ENCODE results near the gene ATP9A.

Gene ATP9A

DNA sequence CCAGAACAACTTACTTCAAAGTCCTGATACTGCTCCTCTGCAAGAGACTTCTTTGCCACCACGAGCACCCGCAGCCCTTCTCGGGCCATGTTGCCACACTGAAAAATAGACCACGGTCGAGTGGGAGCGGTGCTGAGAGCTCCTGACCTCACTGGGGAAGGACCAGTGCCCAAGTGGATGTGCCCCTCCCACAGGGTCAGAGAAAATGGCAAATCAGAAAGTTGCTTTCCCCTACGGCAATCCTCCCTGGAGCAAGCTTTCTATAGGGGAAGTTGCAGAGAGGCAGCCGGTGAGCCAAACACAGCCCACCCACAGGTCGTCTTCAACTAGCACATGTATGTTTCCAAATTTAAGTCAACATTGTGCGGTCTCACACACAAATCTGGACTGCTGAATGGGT is 140.6 kb downstream of the ATP9A start:
- no peak for DNase-seq (ENCODE audit: low spot score)

DNA sequence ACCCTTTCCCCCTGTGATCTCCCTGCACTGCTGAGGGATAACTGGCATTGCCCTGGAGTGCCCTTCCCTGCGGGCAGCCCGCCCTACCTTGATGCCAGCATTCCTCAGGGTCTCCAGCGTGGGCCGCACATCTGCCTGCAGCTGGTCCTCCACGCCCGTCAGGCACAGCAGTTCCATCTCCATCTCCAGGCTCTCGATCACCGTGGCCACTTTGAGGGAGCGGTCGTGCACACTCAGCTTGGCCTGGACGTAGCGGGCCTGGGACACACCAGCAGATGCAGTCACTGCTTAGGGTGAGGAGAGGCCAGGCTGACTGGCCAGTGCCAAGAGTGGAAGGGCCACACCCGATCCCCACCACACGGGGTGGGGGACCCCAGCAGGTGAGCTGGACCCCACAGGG is 143.1 kb downstream of the ATP9A start:
- no peak for DNase-seq (ENCODE audit: low spot score)

DNA sequence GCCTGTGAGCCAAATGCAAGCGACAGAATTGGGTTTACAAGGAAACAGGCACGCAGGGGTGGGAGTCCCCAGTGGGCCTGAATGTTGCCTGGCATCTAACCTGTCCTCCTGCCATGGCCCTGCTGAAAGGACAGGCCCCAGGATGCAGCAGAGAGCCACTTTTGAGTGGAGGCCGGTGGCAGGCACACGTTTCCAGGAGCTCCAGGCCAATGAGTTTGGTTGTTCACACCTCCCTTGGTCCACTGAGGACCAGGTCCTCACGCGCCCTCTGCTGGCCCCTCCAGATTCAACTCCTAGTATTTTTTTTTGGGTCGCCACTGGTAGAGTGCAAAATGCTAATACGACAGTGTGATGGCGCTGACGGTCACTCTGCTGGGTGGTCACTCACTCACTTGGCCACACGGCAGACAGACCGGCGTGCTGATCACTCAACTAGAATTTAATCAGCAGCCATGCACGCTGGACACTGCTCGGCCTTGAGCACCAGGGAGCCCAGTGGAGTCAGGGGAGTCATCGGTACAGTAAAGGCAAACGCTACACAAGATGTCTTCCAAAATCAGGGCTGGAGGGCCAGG is 143.9 kb downstream of the ATP9A start:
- DNase-seq (ENCODE audit: low spot score) = peak; percentile 80

DNA sequence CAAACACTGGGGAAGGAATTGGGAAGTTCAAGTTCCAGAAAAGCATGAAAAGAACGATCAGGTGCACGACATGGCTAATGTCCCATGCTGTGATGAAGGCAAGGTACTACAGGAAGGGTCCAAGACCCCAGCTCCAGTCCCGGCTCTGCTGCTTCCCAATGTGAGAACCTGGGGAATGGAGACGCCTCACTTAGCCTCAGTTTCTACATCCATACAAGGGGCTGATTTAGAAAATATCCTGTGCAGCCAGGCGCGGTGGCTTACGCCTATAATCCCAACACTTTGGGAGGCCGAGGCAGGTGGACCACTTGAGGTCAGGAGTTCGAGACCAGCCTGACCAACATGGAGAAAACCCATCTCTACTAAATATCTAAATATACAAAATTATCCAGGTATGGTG is 144.9 kb downstream of the ATP9A start:
- DNase-seq (ENCODE audit: low spot score) = no peak

DNA sequence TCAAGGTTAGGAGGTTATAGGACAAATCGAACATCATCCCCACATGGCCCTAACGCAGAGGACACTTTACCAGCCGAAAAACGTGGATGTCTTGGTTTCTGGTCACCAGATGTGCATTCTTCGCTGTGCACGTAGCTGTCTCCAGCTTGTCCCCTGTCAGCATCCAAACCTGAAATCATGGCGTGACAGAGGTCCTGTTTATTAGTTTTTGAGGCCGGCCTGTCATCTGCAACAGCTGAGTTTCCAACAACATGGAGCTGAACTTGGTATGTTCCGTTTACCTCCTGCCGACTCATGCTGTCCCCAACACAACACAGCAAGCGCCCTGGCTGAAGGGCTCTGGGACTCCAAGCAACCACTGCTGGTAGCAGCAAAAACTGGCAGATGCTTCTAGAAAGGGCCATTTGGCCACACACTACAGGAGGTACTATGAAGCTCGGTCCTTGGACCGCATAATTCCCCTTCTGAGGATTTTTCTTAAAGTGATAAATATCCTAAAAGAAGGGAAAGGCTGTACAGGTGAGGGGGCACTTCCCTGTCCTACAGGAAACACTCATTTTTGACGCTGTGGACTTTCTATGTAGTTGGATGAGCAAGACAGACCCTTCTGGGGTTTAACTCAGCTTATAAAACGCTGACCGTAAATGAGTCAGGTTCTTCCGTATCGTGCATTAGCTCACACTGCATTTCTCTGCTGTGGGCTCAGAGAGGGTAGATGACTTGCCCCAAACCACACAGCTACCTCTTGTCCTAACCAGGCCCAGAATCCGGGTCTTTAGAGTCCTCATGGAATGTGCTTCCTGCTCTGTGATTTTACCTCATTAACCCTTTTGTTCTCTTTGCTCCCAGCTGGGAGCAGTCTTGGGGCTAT is 146.0 kb downstream of the ATP9A start:
- no peak for DNase-seq (ENCODE audit: low spot score)

DNA sequence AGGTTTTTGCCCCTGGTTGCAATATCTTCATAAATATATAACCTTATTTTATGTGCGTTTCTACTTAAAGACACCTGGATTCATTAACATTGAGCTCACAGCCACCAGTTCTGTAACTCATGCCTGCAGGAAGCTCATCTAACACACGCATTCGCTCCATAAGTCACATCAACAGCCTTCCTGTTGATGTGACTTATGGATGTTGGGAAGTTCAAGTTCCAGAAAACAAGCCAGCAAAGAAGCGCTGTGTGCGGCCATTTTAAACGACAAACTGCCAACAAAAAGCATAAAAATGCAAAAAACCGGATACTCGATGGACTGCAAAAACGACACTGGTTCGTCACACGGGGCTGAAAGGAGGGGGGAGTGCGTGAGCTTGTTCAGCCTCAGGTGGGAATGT is 147.8 kb downstream of the ATP9A start:
- no peak for DNase-seq (ENCODE audit: low spot score)

DNA sequence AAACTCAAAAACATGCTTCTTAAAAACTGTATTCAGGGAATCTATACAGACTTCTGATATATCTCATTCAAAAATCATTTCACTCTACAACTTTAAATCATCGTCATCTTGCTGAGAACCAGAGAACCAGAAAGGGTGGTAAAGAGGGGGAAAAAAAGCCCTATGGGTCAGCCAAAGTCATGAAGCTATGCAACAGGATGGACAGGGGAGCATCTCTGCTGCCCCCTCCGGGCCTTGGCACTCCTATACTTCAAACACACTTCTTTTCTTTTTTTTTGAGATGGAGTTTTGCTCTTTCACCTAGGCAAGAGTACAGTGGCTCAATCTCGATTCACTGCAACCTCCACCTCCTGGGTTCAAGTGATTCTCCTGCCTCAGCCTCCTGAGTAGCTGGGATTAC is 152.1 kb downstream of the ATP9A start:
- DNase-seq (ENCODE audit: low spot score) = peak; percentile 41

DNA sequence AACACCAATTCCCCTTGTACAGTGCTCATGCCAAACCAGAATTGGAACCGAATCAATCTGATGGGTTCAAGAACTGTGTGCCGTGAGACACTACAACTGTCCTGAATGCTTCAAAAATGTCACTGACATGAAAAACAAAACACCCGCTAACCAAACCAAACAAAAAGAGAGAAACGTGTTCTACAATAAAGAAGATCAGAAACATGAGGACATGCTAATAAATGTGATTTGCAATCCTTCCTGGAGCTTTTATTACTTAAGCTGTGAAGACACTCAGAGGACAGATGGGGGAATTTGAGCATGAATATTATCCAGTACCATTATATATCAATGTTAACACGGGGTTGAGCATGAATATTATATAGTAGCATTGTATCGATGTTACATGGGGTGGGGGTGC is 153.5 kb downstream of the ATP9A start:
- no peak for DNase-seq (ENCODE audit: low spot score)

DNA sequence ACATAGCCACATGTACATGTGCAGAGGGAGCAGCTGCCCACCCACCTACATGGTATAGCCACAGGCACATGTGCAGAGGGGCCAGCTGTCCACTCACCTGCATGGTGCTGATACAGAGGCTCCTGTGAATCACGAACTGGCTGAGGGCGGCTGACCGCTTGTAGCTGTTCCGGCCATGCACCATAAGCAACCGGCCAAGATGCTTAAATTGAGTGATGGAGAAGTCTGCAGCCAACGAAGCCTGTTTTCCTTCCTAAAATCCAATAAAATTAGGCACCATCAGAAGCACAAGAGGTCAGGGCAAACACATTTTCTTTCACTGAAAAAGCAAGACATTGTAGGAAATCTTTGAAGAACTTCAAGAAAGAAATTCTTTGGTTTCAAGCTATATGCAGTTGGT is 154.6 kb downstream of the ATP9A start:
- DNase-seq (ENCODE audit: low spot score) = no peak

DNA sequence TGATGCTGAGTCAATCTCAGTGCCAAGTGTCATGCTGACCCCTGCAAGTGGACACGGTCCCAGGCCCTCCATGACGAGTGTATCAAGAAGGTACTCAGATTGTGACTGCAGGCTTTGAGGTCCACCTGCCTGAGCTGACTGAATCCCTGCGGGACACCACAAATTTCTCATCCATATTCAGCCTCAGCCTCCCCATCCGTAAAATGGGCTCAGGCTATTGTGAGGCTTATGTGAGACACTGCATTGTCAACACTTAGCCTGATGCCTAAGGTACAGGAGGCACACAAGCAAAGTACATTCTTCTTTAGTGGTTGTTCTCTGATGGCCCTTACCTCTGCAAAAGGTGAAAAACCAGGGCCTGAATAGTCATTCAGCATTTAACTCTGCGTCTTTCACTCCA is 155.3 kb downstream of the ATP9A start:
- no peak for DNase-seq (ENCODE audit: low spot score)

DNA sequence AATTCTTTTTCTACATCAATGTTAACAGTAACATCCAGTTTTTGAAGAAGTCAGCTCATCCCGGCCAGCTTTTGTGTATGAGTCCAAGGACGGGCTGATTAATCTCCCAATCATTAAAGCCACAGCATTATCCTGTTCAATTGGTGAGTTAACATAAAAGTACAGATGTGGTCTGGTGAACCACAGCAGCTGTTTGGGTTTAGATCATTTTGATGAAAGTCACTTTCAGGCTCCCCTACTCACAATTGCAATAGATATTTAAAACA is 156.6 kb downstream of the ATP9A start:
- DNase-seq (ENCODE audit: low spot score) = no peak

DNA sequence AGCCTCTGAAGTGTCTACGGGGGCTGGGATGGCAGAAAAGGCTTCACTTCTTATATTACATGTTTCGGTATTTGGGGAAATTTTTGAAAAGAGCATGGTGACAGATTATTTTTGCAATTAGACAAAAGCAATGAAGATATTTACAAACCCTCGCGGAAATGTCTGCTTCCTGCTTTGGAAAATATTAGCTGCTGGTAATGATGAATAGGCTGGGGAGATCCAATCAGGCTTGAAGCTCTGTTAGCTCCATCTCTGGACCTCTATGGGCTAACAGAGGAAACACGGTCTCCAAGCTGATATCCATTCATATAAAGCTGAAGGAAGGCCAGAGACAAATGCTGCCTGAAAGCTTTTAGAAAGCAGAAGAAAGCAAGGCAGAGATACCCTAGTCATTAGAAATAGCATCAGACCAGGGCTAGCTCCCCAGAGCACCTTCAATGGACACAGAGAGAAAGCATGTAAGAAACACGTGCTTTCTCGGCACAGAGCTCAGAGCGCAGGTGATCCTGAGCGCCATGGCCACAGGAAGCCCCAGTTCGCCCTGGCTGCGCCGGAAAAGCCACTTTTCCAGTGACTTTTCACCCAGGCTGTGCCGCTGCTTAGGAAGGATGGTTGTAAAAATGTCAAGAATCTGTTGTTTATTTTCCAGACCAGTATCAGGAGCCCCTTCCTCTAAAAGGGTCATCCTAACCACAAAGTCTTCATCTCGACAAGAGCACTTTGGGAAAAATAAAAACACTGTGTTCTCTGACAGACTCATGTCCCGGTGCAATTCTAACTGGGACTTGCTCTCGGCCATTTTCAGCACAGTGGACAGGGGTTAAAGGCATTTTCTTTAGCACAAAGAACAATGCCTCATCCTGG is 157.2 kb downstream of the ATP9A start:
- no peak for DNase-seq (ENCODE audit: low spot score)

DNA sequence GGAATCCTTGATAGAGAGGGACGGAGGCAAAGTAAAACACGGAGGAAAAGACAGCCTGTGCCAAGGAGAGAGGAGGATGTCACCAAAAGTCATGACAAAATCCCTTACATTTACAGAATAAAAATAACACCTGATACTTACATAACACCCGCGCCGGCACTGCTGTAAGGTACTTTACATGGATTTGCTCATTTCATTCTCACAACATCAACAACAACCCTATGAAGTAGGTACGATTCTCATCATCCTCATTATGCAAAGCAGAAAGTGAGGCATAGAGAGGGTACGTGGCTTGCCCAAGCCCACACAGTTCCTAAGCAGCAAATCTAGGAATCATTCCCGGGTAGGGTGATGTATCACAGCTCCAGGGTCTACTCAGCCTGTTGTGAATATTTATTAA is 158.1 kb downstream of the ATP9A start:
- no peak for DNase-seq (ENCODE audit: low spot score)

DNA sequence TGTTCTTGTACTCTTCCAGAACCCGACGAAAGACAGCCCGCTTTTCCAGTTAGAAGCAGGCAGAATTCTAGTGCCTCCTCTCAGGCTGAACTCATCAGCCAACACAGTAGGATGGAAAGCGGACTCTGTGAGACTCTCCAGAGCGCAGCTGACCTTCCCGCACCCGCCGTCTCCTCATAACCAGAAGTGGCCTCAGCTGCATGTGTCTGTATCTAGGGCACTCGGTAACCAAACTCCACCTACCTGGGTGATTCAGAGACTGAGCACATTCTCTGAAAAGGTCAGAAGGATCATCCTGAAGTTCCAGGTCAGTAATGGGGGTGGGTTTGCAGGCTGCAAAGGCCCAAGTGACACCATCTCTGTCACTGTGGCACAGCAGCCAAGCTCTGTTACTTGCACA is 158.9 kb downstream of the ATP9A start:
- DNase-seq (ENCODE audit: low spot score) = no peak

DNA sequence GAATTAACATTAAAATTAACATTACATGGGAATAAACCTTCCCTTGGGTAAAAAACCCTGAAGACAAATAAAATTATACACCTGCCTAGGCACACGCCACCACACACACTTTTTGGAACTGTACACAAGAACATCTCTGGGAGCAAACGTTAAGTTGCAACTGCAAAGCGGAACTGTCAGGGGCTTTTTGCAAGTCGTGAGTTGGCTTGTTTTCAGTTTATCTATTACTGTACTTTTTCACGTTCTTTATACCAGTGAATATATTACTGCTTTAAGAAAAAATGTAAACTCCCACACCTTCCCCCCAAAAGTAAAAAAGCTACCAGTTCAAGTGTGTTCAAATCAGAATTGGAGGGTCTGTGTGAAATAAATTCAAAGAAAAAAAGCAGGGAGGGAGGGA is 160.1 kb downstream of the ATP9A start:
- DNase-seq (ENCODE audit: low spot score) = no peak

DNA sequence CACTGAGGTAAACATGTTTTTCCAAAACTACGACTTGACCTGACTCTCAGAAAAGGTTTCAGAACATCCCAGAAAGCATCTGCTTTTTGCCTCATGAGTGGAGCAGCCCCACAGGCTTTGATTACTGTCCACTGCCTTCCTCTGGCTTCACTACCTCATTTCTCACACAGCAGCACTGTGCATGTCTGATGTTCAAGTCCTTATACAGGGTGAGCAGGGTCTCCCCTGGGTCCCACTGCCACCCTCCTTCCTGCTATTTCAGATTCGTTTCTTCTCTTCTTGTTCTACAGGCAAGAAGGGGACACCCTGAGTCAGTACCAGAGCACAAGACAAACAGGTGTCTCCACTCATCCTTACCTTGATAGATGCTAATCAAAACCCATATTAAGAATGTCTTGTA is 161.0 kb downstream of the ATP9A start:
- no peak for DNase-seq (ENCODE audit: low spot score)

DNA sequence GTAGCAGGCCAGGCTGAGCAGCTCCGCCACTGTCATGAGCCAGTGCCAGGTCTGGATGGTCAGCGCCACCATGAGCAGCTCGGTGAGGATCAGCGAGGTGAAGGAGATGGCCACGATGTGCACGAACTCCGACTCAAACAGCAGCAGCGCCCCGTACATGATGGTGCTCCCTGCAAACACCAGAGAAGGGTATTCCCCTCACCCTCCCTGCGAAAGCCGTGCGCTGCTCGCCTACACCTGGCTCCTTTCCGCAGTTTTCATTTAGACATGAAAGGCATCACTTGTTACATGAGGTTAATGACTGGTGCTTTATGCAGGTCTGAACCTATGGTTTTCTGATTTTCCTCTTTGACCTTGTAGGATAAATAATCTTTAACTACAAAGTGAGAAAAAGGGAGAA is 163.3 kb downstream of the ATP9A start:
- no peak for DNase-seq (ENCODE audit: low spot score)

DNA sequence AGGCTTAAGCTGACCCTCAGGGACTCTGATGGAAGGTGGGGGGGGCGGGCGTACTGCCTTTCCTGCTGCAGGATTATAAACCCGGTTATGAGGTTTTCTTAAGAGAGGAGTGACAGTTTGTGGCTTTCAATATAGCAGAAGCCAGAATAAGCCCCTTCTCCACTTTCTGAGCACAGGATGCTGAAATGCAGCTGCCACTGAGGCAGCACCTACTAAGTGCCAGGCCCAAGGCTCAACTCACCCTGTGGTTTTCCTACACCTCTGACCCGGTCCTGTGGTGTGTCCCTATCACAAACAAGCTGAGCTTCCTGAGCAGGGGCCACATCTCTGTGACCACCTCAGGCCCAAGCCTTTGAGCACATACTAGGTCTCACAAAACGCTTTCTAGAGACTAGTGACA is 166.1 kb downstream of the ATP9A start:
- no peak for DNase-seq (ENCODE audit: low spot score)

DNA sequence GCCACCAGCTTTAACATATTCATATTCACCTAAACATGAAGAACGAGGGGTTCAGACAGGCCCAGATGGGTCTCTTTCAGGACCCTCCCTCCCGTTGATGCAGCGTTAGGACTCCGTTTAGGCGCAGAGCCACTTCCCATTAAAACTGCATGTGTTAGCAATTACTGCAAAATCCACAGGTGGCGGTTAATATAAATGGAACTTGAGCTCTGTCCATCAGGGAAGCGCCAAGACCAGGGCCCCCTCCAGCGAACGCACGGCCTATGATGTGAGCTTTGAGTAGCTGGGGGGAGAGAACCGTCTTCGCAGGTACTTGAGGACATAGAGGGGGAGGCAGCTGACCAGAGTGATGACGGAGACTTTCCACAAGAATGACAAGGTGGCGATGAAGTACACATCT is 167.2 kb downstream of the ATP9A start:
- no peak for DNase-seq (ENCODE audit: low spot score)

DNA sequence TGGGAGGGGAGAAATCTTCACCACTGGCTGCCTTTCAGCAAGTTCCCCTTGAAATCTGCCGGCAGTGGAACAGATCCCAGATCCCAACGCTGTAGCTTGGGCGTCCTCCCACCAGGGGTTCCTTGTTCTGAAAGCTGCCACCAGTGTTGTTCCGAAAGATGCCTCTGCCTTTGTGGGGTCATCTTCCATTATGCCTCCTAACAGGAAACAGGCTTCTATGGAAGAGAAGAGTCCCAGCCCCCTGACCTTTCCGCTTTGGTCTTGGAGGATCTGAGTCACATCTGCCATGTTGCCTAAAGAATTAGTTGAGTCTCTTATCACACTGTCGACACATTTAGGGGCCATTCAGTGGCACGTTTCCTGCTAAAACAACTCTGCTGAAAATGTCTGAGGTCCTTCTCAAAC is 168.2 kb downstream of the ATP9A start:
- no peak for DNase-seq (ENCODE audit: low spot score)

DNA sequence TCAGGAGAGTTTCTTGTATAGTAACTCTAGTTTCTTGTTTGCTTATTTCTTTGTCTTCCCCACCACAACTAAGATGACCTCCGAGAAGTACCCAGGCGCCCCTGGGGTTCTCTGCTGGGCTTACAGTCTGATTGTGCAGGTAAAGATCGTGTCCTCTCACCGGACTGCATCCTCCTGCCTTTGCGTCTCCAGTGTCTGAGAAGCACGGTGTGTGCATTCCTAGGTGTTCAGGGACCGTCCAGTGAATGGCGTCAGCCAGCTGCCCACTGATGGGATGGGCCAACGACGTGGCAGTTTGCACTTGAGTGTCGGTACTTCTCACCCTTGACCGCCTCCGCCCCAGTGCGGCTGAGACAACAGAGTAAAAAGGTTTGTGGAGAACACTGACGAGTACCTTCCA is 169.6 kb downstream of the ATP9A start:
- no peak for DNase-seq (ENCODE audit: low spot score)

DNA sequence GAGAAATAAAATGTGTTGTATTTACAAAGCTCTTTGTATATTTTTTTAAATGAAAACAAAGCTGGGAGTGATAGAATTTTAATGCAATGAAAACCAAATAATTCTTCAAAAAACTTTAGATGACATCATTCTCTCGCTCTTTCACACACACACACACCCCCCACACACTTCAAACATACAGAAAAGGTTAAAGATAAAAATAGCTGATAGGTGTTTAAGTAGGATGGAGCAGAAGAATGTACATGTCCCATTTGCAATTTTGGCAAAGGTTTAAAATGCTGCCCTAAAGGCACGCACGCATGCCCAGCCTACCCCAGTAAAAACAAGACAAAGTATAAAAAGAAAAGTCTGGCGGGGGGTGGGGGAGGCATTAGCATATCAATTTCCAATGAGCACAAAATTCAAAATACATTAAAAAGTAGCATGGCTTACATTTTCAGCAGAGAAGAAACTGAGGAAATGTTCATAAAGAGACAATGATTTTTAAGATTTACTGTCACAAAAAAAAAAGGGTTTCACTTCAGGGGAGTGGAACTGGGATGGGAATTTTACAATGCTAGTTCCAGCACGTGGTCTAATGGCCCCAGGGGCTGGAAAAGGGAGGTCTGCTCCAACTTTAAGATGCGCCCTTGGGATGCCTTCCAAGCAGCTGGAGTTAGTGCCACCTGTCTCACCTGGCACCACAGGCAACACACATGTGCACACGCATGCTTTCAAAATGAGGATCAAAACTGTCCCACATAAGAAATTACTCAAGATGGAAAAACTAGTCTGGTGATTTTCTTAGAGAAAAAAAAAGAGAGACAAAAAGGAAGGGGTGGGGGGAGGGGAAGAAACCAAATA is 170.6 kb downstream of the ATP9A start:
- DNase-seq (ENCODE audit: low spot score) = no peak

Measured in NAMALWA (cell line).